CD4-positive, alpha-beta T cell treated with Interleukin-17A for 1 hour (primary cell): ENCODE data around the gene HCAR2.
"Not testable (repeated sequence)": the region's sequence is repeated elsewhere in the genome, so short reads cannot be mapped to it uniquely, and the experiment has no call there.

ENCODE experiments used
- DNase-seq: peaks from one replicate; pipeline ENCODE4 v3.0.0-alpha.2; 2020

Gene HCAR2

DNA sequence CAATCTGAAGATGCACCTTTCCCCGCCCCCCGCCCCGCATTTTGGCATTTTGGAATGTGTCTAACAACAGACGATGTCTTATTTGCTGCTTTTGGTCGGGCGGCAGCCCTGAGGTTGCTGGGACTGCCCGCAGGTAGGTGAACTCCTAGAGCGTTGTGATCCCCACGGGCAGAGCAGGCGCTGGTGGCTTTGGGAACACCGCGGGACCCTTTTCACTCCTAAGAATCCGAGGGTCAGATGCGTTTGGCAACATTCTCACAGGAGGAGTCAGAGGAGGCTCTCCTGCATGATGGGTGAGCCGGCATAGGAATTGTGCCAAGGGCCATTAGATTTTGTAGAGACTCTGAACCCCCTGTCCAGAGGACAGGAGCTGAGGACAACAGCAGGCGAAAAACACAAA is 41.9 kb downstream of the HCAR2 start:
- no peak for DNase-seq

DNA sequence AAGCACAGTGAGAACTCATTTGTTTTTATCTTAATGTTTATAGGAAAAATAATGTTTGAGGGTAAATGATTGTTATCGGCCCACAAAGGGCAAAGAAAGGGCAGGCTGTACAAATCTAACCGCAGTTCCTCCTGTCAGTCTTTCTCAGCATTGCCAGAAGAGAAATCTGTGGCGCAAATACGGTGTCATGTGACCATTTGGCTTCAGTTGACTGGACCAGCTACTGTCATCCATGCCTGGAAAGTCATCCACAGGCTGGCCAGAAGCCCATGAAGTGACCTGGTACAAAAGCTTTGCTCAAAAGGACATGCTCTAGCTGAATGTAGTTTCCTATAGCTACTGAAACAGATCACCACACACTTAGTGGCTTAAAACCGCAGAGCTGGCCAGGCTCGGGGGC is 43.6 kb downstream of the HCAR2 start:
- no peak for DNase-seq

DNA sequence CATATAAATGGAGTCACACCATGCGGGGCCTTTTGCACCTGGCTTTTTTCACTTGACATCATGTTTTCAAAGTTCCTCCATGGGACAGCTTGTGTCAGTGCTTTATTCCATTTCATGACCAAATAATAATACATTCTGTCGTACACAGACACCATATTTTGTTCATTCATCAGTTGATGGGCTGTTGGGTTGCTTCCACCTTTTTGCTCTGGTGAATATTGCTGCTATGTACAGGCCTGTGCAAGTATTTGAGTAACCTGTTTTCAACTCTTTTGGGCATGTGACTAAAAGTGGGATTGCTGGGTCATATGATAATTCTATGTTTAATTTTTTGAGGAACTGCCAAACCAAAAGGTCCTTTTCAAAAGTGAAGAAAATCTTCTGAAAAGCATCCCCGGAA is 46.9 kb downstream of the HCAR2 start:
- DNase-seq: no peak

DNA sequence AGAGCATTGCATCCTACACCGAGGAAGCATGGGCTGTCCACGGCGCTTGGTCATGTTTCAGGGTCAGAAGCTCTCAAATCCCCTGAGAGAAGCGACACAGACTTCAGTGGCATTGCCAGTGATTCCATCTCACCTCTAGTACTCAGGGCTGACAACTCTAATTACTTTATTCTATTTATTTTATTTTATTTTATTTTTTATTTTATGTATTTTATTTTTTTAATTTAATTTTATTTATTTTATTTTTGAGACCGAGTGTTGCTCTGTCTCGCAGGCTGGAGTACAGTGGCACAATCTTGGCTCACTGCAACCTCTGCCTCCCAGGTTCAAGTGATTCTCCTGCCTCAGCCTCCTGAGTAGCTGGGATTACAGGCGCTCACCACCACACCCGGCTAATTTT is 49.9 kb downstream of the HCAR2 start:
- DNase-seq: not testable (repeated sequence)

DNA sequence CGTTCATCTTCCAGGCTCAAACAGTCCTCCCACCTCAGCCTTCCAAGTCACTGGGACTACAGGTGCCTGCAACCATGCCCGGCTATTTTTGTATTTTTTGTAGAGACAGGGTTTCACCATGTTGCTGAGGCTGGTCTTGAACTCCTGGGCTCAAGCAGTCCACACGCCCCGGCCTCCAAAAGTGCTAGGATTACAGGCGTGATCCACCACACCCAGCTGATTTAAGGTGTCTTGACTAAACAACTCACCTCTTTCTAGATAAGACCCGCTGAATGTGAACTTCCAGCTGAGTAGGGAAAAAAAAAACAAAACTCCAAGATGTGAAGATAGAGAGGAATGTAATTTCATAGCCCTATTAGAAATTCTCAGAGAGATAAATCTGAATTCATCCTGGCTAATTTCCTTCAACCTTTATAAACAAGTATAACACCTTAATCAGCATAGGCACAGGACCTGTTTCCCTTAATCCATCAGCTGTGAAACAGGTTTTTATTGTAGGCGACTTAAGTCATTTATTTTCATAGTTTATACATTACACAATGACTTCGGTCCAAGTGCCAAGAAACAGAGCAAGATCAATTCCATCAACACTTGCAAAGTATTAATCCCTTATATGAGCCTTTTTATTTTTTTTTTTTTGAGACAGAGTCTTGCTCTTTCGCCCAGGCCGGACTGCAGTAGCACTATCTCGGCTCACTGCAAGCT is 51.5 kb downstream of the HCAR2 start:
- no peak for DNase-seq
